ENCODE measurements around the gene ATP6V1B1. TPM values are rescaled to one million over a fixed set of nuclear protein-coding genes. Genes with fewer than 3 reads are reported as not detected.
"Not testable (repeated sequence)": the region's sequence is repeated elsewhere in the genome, so short reads cannot be mapped to it uniquely, and the experiment has no call there.

The ATP6V1B1 gene
- total RNA-seq, 1 experiment from 2014 or later, result 7.8 TPM

DNA sequence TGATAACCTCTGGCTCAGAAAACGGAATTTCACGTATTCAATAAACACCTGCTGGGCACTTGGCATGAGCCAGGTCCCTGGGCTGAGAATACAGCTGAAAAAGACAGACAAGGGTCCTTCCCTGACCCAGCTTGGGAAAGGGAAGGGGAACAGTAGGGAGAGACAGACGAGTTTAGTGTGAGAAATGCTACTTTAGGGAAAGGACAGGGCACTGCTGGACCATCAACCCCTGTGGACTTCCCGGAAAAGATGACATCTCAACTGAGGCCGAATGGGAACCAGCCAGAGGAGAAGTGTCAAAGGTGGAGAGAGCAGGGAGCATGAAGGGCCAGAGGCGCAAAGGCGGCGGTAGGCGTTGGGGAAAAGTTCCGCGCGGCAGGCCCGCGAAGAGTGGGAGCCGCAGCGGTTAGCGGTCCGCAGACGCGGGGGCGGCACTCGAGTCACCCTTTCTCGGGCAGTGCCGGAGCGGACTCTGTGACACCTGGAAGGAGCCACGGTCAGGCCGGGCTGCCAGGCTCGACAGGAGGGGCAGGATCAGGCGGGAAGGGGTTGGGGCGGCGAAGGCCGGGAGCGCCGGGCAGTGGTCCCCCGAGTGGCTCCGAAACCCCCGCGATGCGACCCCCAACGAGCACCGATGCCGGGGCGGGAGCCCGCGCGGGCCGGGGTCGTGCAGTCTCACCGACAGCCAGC is 58.5 kb downstream of the ATP6V1B1 start:
- H2AFZ ChIP-seq, result peak overlapping the region; percentile 97
- H4K20me1 ChIP-seq (ENCODE audit: insufficient read depth), result no peaks in the 10 kb centered on the region
- no peaks in the 10 kb centered on the region for H3K36me3 ChIP-seq (ENCODE audit: low read depth)
- H3K4me3 ChIP-seq, result peak overlapping the region; percentile 80
- TF ChIP-seq EZH2 (IDR thresholded peaks at IDR 0.05; ENCODE audit: low read depth), result no peak
- TF ChIP-seq, protein P1, sequence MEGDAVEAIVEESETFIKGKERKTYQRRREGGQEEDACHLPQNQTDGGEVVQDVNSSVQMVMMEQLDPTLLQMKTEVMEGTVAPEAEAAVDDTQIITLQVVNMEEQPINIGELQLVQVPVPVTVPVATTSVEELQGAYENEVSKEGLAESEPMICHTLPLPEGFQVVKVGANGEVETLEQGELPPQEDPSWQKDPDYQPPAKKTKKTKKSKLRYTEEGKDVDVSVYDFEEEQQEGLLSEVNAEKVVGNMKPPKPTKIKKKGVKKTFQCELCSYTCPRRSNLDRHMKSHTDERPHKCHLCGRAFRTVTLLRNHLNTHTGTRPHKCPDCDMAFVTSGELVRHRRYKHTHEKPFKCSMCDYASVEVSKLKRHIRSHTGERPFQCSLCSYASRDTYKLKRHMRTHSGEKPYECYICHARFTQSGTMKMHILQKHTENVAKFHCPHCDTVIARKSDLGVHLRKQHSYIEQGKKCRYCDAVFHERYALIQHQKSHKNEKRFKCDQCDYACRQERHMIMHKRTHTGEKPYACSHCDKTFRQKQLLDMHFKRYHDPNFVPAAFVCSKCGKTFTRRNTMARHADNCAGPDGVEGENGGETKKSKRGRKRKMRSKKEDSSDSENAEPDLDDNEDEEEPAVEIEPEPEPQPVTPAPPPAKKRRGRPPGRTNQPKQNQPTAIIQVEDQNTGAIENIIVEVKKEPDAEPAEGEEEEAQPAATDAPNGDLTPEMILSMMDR (conservative IDR thresholded peaks at IDR 0.05), result no peak
- ChIA-PET CTCF (no interaction called here), POLR2A (ENCODE audit: unreplicated experiment) (no interaction called here)
- H3K27ac ChIP-seq, result no peak overlapping the region
- no TSS peak for BruUV-seq (replicated peaks)
- H3K27me3 ChIP-seq (ENCODE audit: insufficient read depth, low read depth), result no peaks in the 10 kb centered on the region
- peaks cover 19% of the 10 kb centered on the region for H3K79me2 ChIP-seq (ENCODE audit: low read depth)
- H3K9me3 ChIP-seq (ENCODE audit: insufficient read depth, low read depth), result no peaks in the 10 kb centered on the region
- H3F3A ChIP-seq (ENCODE audit: insufficient read depth, low read depth), result peaks cover 4% of the 10 kb centered on the region; the same call in 1 of the 2 replicates
- DNase-seq, result peak in 1 of 2 experiments; percentile 25
- intact Hi-C loops (cut with micrococcal nuclease; ENCODE audit: unreplicated experiment), result no loop called here
- no peaks in the 10 kb centered on the region for H3K9me2 ChIP-seq (ENCODE audit: insufficient read depth)
- peak overlapping the region; percentile 87 for H3K4me2 ChIP-seq
- H3K4me1 ChIP-seq (replicated peaks; ENCODE audit: insufficient read depth), result peaks cover 20% of the 10 kb centered on the region

DNA sequence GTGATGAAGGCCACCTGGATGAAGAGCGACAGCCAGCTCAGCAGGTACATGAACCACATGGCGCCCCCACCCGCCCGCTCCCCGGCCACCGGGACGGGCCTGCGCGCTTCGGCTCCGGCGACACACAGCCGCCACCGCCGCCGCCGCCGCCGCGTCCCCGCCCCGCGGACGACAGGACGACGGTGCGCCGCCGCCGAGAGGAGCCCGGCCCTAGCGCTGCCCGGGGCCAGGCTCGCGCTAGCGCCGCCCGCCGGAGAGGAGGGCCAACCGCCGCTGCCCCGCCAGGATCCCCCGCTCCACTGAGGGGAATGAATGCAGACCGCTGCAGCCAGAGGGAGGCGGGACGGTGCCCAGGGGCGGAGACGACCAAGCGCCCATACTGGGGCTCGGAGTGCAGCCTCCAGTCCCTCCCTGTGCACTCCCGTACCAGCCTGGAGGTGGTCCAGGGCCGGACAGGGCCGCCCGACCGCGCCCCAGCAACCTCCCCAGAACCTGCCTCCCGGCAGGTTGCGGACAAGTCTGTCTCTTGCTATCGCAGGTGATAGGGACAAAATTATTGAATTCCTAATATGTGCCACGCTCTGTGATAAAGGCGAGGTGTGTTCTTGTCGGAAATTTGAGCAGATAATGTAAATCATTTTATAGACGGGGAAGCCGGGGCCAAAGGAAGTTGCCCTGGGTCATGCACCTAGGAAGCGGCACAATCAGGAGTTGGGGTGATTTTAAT is 59.2 kb downstream of the ATP6V1B1 start, which contains the start of gene TEX261:
TEX261 (minus strand) TSS at position 175 of the 727 bp plus-strand sequence; CDS start at position 59, 116 bp downstream.
- Histone ChIP-seq H3K9me2 (ENCODE audit: insufficient read depth) (no peaks in the 10 kb centered on the region), H3K9me3 (ENCODE audit: insufficient read depth, low read depth) (no peaks in the 10 kb centered on the region), H3K27me3 (ENCODE audit: insufficient read depth, low read depth) (no peaks in the 10 kb centered on the region), H3K4me1 (replicated peaks; ENCODE audit: insufficient read depth) (peaks cover 20% of the 10 kb centered on the region), H3K4me2 (peak within 1 kb of the TSS; percentile 87), H3K4me3 (peak within 1 kb of the TSS; percentile 80), H3K79me2 (ENCODE audit: low read depth) (peaks cover 19% of the 10 kb centered on the region), H3F3A (ENCODE audit: insufficient read depth, low read depth) (peaks cover 4% of the 10 kb centered on the region; the same call in 1 of the 2 replicates), H2AFZ (peak within 1 kb of the TSS; percentile 97), H3K36me3 (ENCODE audit: low read depth) (no peaks in the 10 kb centered on the region), H3K27ac (no peak within 1 kb of the TSS), H4K20me1 (ENCODE audit: insufficient read depth) (no peaks in the 10 kb centered on the region)
- peak; percentile 71 to 93 for DNase-seq
- intact Hi-C loops (cut with micrococcal nuclease; ENCODE audit: unreplicated experiment), result loop anchor here (1.0 kb wide), 1 partner anchor 30 kb away; no protein-coding TSS in a partner anchor
- POLR2A ChIA-PET (ENCODE audit: unreplicated experiment), result no interaction called here
- no peak for TF ChIP-seq EZH2 (IDR thresholded peaks at IDR 0.05; ENCODE audit: low read depth)
- TF ChIP-seq, protein P1 (conservative IDR thresholded peaks at IDR 0.05), result no peak; the same call in 1 of the 2 replicates
- CTCF ChIA-PET, result no interaction called here
- no TSS peak for BruUV-seq (replicated peaks)

DNA sequence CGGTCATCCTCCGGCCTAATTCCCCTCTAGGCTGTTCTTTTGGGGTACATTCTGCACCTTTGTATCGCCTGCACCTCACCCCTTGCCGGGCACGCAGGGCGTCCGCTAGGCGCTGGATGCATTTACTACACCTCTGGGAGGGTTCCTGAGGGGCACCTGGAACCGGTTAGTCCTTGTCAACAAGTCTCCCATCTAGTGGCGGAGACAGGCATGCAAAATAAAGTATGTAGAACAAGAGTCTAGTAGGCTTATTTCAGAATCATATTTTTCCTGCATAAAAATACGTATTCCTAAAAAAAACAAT is 59.7 kb downstream of the ATP6V1B1 start:
- H3K4me1 ChIP-seq (replicated peaks; ENCODE audit: insufficient read depth), result peaks cover 20% of the 10 kb centered on the region
- BruUV-seq (replicated peaks), result no TSS peak
- peak overlapping the region; percentile 80 for H3K4me3 ChIP-seq
- H3K36me3 ChIP-seq (ENCODE audit: low read depth), result no peaks in the 10 kb centered on the region
- DNase-seq, result peak; percentile 34 to 60
- peaks cover 4% of the 10 kb centered on the region; the same call in 1 of the 2 replicates for H3F3A ChIP-seq (ENCODE audit: insufficient read depth, low read depth)
- no peaks in the 10 kb centered on the region for H3K9me2 ChIP-seq (ENCODE audit: insufficient read depth)
- intact Hi-C loops (cut with micrococcal nuclease; ENCODE audit: unreplicated experiment), result loop anchor here (1.0 kb wide), 1 partner anchor 30 kb away; no protein-coding TSS in a partner anchor
- H3K27me3 ChIP-seq (ENCODE audit: insufficient read depth, low read depth), result no peaks in the 10 kb centered on the region
- no peak overlapping the region for H3K27ac ChIP-seq
- H2AFZ ChIP-seq, result peak overlapping the region; percentile 92
- peak overlapping the region; percentile 86 for H3K4me2 ChIP-seq
- peaks cover 19% of the 10 kb centered on the region for H3K79me2 ChIP-seq (ENCODE audit: low read depth)
- CTCF ChIA-PET, result no interaction called here
- H4K20me1 ChIP-seq (ENCODE audit: insufficient read depth), result no peaks in the 10 kb centered on the region
- POLR2A ChIA-PET (ENCODE audit: unreplicated experiment), result no interaction called here
- no peaks in the 10 kb centered on the region for H3K9me3 ChIP-seq (ENCODE audit: insufficient read depth, low read depth)
- TF ChIP-seq, protein P1 (conservative IDR thresholded peaks at IDR 0.05), result peak; percentile 56; the same call in 1 of the 2 replicates
- no peak for TF ChIP-seq EZH2 (IDR thresholded peaks at IDR 0.05; ENCODE audit: low read depth)

- POLR2A ChIA-PET (ENCODE audit: unreplicated experiment); H3K79me2 ChIP-seq (ENCODE audit: low read depth); H3F3A ChIP-seq (ENCODE audit: insufficient read depth, low read depth); H3K9me2 ChIP-seq (ENCODE audit: insufficient read depth); H3K4me2 ChIP-seq; intact Hi-C loops (cut with micrococcal nuclease; ENCODE audit: unreplicated experiment); H3K4me3 ChIP-seq; DNase-seq; H4K20me1 ChIP-seq (ENCODE audit: insufficient read depth); H3K9me3 ChIP-seq (ENCODE audit: insufficient read depth, low read depth); BruUV-seq (replicated peaks); H3K27ac ChIP-seq; H3K36me3 ChIP-seq (ENCODE audit: low read depth); H2AFZ ChIP-seq; H3K27me3 ChIP-seq (ENCODE audit: insufficient read depth, low read depth): not testable (repeated sequence)
- peaks cover 11% of the 10 kb centered on the region for H3K4me1 ChIP-seq (replicated peaks; ENCODE audit: insufficient read depth)
- CTCF ChIA-PET, result interaction anchor here (0.6 kb wide), 1 partner anchor 185 kb away, joined by 5 read pairs; no protein-coding TSS in a partner anchor
These were observed 63.2 kb downstream of the ATP6V1B1 start for GRCh38 chr2:70998885-70999284.
